Mammary epithelial cell (primary cell): Measurements from ENCODE around the gene USP40.

Experiments
- EZH2 ChIP-seq: IDR thresholded peaks from 2 replicates; pipeline ENCODE4 v1.6.1; 2012; ENCODE audit warnings: low read length, inconsistent platforms, borderline replicate concordance
- TF ChIP-seq, protein P1 (sequence below), 2 donors: IDR thresholded peaks in 1 of 2; conservative IDR thresholded peaks in 1 of 2; 2 replicates each; pipeline ENCODE4 v1.5.1; 2011 to 2012; ENCODE audit warnings: inconsistent platforms in 2 of 2, low read length in 2 of 2, mild to moderate bottlenecking in 2 of 2, control low read depth in 1 of 2, low read depth in 1 of 2; ENCODE audit not compliant: insufficient read depth in 1 of 2; ENCODE audit errors: extremely low read depth in 1 of 2

DNA sequence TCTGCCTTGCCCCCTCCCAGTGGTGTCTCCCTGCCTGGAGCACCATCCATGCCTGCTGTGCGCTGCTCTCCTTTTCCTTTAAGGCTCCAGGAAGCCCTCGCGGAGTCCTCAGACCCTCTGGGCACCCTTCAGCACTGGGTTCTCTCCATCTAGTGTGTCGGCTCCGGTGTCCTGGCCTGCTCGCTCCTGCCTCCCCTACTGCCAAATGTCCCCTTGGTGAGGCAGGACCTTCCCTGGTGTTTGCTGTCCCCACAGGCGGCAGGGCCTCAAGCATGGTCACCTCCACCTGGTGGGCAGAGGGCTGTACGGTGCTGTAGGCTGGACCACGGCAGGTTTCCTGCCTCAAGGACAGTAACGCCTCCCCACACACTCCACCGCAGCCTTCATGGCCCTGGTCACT is 122.1 kb downstream of the USP40 start:
- TF ChIP-seq, protein P1, sequence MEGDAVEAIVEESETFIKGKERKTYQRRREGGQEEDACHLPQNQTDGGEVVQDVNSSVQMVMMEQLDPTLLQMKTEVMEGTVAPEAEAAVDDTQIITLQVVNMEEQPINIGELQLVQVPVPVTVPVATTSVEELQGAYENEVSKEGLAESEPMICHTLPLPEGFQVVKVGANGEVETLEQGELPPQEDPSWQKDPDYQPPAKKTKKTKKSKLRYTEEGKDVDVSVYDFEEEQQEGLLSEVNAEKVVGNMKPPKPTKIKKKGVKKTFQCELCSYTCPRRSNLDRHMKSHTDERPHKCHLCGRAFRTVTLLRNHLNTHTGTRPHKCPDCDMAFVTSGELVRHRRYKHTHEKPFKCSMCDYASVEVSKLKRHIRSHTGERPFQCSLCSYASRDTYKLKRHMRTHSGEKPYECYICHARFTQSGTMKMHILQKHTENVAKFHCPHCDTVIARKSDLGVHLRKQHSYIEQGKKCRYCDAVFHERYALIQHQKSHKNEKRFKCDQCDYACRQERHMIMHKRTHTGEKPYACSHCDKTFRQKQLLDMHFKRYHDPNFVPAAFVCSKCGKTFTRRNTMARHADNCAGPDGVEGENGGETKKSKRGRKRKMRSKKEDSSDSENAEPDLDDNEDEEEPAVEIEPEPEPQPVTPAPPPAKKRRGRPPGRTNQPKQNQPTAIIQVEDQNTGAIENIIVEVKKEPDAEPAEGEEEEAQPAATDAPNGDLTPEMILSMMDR (conservative IDR thresholded peaks at IDR 0.05 in 1 of 2, IDR thresholded peaks at IDR 0.05 in 1 of 2; ENCODE audit: extremely low read depth in 1 of 2, insufficient read depth in 1 of 2, low read depth in 1 of 2, low read length in 2 of 2) = no peak
- no peak for TF ChIP-seq EZH2
